K562 (cell line): ENCODE results near the gene ERN1. TPM values are rescaled to one million over a fixed set of nuclear protein-coding genes. Genes with fewer than 3 reads are reported as not detected.

Experiments used
- ATAC-seq: fragments of 200-7000 bp; cut with Tn5 transposase; 3 replicates; pipeline ENCODE4 v1.9.1; 2020; ENCODE audit warnings: moderate library complexity
- BruUV-seq: library from RNA; stranded (reverse); fragments of 400-500 nt; replicated peaks from 2 replicates; lab custom pipeline; 2021; lab: Mats Ljungman, UMichigan
- CTCF ChIA-PET: fragments of 300-600 bp; formaldehyde crosslinking; extraction: SDS; loops from one replicate; lab custom pipeline; 2021; ENCODE audit warnings: low intra/inter-chr PET ratio; lab: Yijun Ruan, JAX
- POLR2A ChIA-PET: fragments of 300-600, 350-650 bp; sonication (Branson Sonifier 250); formaldehyde crosslinking; extraction: SDS; loops from one replicate; lab custom pipeline; 2021; ENCODE audit warnings: antibody characterized with exemption, inconsistent platforms; lab: Yijun Ruan, JAX
- DNase-seq, 4 experiments: peaks; one replicate each; pipeline versions ENCODE4 v3.0.0 to v3.0.0-alpha.2; 2011 to 2018; ENCODE audit warnings: low spot score in 3 of 4, mixed read lengths in 3 of 4; ENCODE audit errors: extremely low read depth in 1 of 4
- FAIRE-seq: peaks from 2 replicates; lab custom pipeline; 2011; peaks lifted over from hg19 to GRCh38; lab: Jason Lieb, UNC
- H2AFZ ChIP-seq: 2 replicates; pipeline ENCODE4 v1.6.0; 2011; ENCODE audit warnings: low read depth, low read length, control low read depth, inconsistent platforms
- H3K27ac ChIP-seq: fragments of 200-600 bp; 3 replicates; pipeline ENCODE4 v1.8.0; 2011; ENCODE audit warnings: low read depth, mild to moderate bottlenecking, control low read depth, inconsistent platforms, low read length, moderate library complexity, mixed read lengths; ENCODE audit errors: extremely low read depth
- H3K27me3 ChIP-seq, 2 experiments: fragments of 300-600 bp in 1 of 2; 2 replicates in 1 of 2; 3 replicates in 1 of 2; pipeline versions ENCODE4 v1.6.0 to v1.8.0; 2011; ENCODE audit warnings: inconsistent platforms in 2 of 2, low read length in 2 of 2, mild to moderate bottlenecking in 1 of 2, mixed read lengths in 1 of 2, moderate library complexity in 1 of 2; ENCODE audit not compliant: control insufficient read depth in 2 of 2, insufficient read depth in 2 of 2
- H3K36me3 ChIP-seq: fragments of 300-600 bp; 3 replicates; pipeline ENCODE4 v1.8.0; 2011; ENCODE audit warnings: mild to moderate bottlenecking, low read length, inconsistent platforms; ENCODE audit not compliant: control insufficient read depth, insufficient read depth
- H3K4me1 ChIP-seq, 2 experiments: fragments of 200-600 bp in 1 of 2; replicated peaks in 1 of 2; 2 replicates in 1 of 2; 3 replicates in 1 of 2; pipeline versions ENCODE4 v1.5.1 to v1.8.0; 2011; ENCODE audit warnings: inconsistent platforms in 2 of 2, low read length in 2 of 2, mild to moderate bottlenecking in 1 of 2, mixed read lengths in 1 of 2, moderate library complexity in 1 of 2; ENCODE audit not compliant: control insufficient read depth in 2 of 2, insufficient read depth in 2 of 2
- H3K4me2 ChIP-seq: 2 replicates; pipeline ENCODE4 v1.6.1; 2011; ENCODE audit warnings: low read length, control low read depth, inconsistent platforms, mixed read lengths; ENCODE audit not compliant: insufficient read depth
- H3K4me3 ChIP-seq: fragments of 200-600 bp; sonication (generic), shearing (Covaris generic); 2 replicates; pipeline ENCODE4 v1.5.1; 2016; ENCODE audit warnings: control low read depth, inconsistent platforms
- H3K79me2 ChIP-seq: fragments of 200-600 bp; 3 replicates; pipeline ENCODE4 v1.8.0; 2011; ENCODE audit warnings: low read length, inconsistent platforms; ENCODE audit not compliant: control insufficient read depth, insufficient read depth
- H3K9ac ChIP-seq, 2 experiments: 2 replicates each; pipeline versions ENCODE4 v1.6.0 to v1.6.1; 2011; ENCODE audit warnings: low read depth in 2 of 2, low read length in 2 of 2, control low read depth in 1 of 2, inconsistent platforms in 1 of 2, mild to moderate bottlenecking in 1 of 2, mixed read lengths in 1 of 2; ENCODE audit not compliant: insufficient read depth in 1 of 2
- H3K9me1 ChIP-seq: one replicate; pipeline ENCODE4 v1.6.0; 2011; ENCODE audit warnings: inconsistent platforms, mild to moderate bottlenecking, low read length, moderate library complexity; ENCODE audit not compliant: control insufficient read depth, insufficient read depth
- H3K9me3 ChIP-seq: replicated peaks from 2 replicates; pipeline ENCODE4 v1.5.1; 2011; ENCODE audit warnings: low read depth, low read length, inconsistent platforms; ENCODE audit not compliant: control insufficient read depth, insufficient read depth
- H4K20me1 ChIP-seq: replicated peaks from 2 replicates; pipeline ENCODE4 v1.6.1; 2011; ENCODE audit warnings: low read length, inconsistent platforms, mixed read lengths; ENCODE audit not compliant: control insufficient read depth, insufficient read depth
- AFF4 ChIP-seq: sonication (generic); formaldehyde crosslinking; IDR thresholded peaks from 2 replicates; pipeline ENCODE4 v1.8.0; 2023; ENCODE audit warnings: mild to moderate bottlenecking, missing genetic modification reagents
- ETV1 ChIP-seq: fragments of 450-650 bp; conservative IDR thresholded peaks from 2 replicates; pipeline ENCODE4 v1.6.1; 2016; ENCODE audit warnings: missing genetic modification characterization, control low read depth, low read depth, missing compliant biosample characterization
- GTF2B ChIP-seq: IDR thresholded peaks from 2 replicates; pipeline ENCODE4 v1.6.1; 2011; ENCODE audit not compliant: insufficient read length; ENCODE audit errors: extremely low read depth
- KDM5B ChIP-seq: fragments of 200-600 bp; sonication (generic); IDR thresholded peaks from 2 replicates; pipeline ENCODE4 v1.6.1; 2012; ENCODE audit warnings: low read depth, mild to moderate bottlenecking, moderate library complexity, low read length, control low read depth, inconsistent platforms; ENCODE audit not compliant: insufficient replicate concordance
- LCOR ChIP-seq: sonication (generic); formaldehyde crosslinking; IDR thresholded peaks from 2 replicates; pipeline ENCODE4 v1.8.0; 2022; ENCODE audit warnings: mild to moderate bottlenecking, missing genetic modification reagents
- MBD2 ChIP-seq: sonication (generic); IDR thresholded peaks from 2 replicates; pipeline ENCODE4 v1.6.1; 2016; ENCODE audit warnings: low read depth, borderline replicate concordance
- MIER1 ChIP-seq: fragments of 450-650 bp; IDR thresholded peaks from 2 replicates; pipeline ENCODE4 v1.6.1; 2016; ENCODE audit warnings: antibody characterized with exemption, mild to moderate bottlenecking, low read depth
- POLR2G ChIP-seq: fragments of 200-400 bp; formaldehyde crosslinking; IDR thresholded peaks from 2 replicates; pipeline ENCODE4 v1.6.1; 2017; ENCODE audit warnings: low read depth, mild to moderate bottlenecking, antibody characterized with exemption, low read length, moderate library complexity
- RB1 ChIP-seq: fragments of 450-650 bp; IDR thresholded peaks from 2 replicates; pipeline ENCODE4 v1.6.1; 2017; ENCODE audit warnings: low read depth, mild to moderate bottlenecking
- RBFOX2 ChIP-seq: fragments of 200-400 bp; formaldehyde crosslinking; IDR thresholded peaks from 2 replicates; pipeline ENCODE4 v1.6.1; 2017; ENCODE audit warnings: low read depth, mild to moderate bottlenecking, low read length, moderate library complexity
- XRCC4 ChIP-seq: IDR thresholded peaks from one replicate; pipeline ENCODE4 v1.6.1; 2011; ENCODE audit not compliant: insufficient read depth, insufficient read length; ENCODE audit errors: extremely low read depth
- WGBS: fragments of 100-300 bp; shearing (Covaris generic); methylation state at CpG from one replicate; pipeline ENCODE4 v1.1.6; 2016; ENCODE audit warnings: low coverage, mixed read lengths; ENCODE audit not compliant: insufficient coverage; ENCODE audit errors: missing lambda C conversion rate; 5-methylcytosine and 5-hydroxymethylcytosine counted together
- in situ Hi-C: fragments of 300-500 bp; cut with MboI; formaldehyde crosslinking; loops from 4 replicates; pipeline ENCODE4 v1.15.0; 2018; ENCODE audit warnings: inconsistent platforms, mixed read lengths
- intact Hi-C: fragments of 100-400 bp; cut with micrococcal nuclease; formaldehyde crosslinking; loops from 2 replicates; pipeline ENCODE4 v1.14.2; 2022
- polyA plus RNA-seq, 8 experiments: library from polyadenylated mRNA; depleted of rRNA in 4 of 8; stranded (reverse) in 5 of 8; unstranded in 3 of 8; fragments of >200 nt; fragmentation: Nextera tagmentation in 2 of 8; fragmentation: Illumina TruSeq in 1 of 8; extraction: Ambion mirVana in 2 of 8; extraction: Trizol in 1 of 8; gene quantifications; 2 replicates each; pipeline versions ENCODE4 v1.2.1 to v1.2.3, GENCODE V29; 2011 to 2014; ENCODE audit warnings: inconsistent platforms in 1 of 8, missing spikeins in 1 of 8
- total RNA-seq, 7 experiments: library from RNA; depleted of rRNA in 6 of 7; stranded (reverse); fragments of >200 nt in 6 of 7; fragmentation: Illumina TruSeq in 2 of 7; extraction: Trizol in 2 of 7; gene quantifications; 2 replicates each; pipeline versions ENCODE4 v1.2.1 to v1.2.3, GENCODE V29; 2011 to 2021; ENCODE audit warnings: low replicate concordance in 1 of 7

The ERN1 gene
- total and polyA plus RNA-seq, 9 of the 15 experiments (the other 6 are each of a cell fraction or from before 2014, with no cell fraction given) = 2.1 to 22.5 (median 7.3) TPM

- H3K4me1 ChIP-seq = peaks cover 19 to 64% of the 10 kb centered on the region in 2 experiments
- no peaks in the 10 kb centered on the region for H3K27me3 ChIP-seq
- WGBS = 74% methylated on average over 17 of the region's 19 CpGs
- H3K9me3 ChIP-seq = no peaks in the 10 kb centered on the region
- ATAC-seq = no peak
- no peak overlapping the region for H2AFZ ChIP-seq
- H3K4me3 ChIP-seq = peak overlapping the region; percentile 44
- H3K36me3 ChIP-seq = peaks cover 31% of the 10 kb centered on the region
- no TSS peak for BruUV-seq
- CTCF ChIA-PET = no interaction called here
- H3K27ac ChIP-seq = peak overlapping the region; percentile 7; the same call in 1 of the 3 replicates
- no peaks in the 10 kb centered on the region for H3K9me1 ChIP-seq
- no peaks in the 10 kb centered on the region for H4K20me1 ChIP-seq
- POLR2A ChIA-PET = interaction anchor here (0.5 to 3.6 kb wide), 9 partner anchors 15 to 226 kb away, joined by 3 to 24 read pairs (median 3); no protein-coding TSS in a partner anchor
- peak overlapping the region; percentile 83 to 93 for H3K9ac ChIP-seq
- in situ Hi-C loops (no loop called here), intact Hi-C loops (no loop called here)
- FAIRE-seq = no peak
- H3K4me2 ChIP-seq = peak overlapping the region; percentile 87
- peaks cover 22% of the 10 kb centered on the region for H3K79me2 ChIP-seq
- DNase-seq = peak in 1 of 4 experiments; percentile 5
- no peak for TF ChIP-seq RB1
- TF ChIP-seq AFF4 = 0 out of 2 replicates have a peak, but pooled peaks have one; percentile 25
- TF ChIP-seq RBFOX2 = peak; percentile 58
- no peak for TF ChIP-seq ETV1 (tag)
- no peak for TF ChIP-seq MIER1
- TF ChIP-seq MBD2 = no peak
- TF ChIP-seq POLR2G = peak; percentile 44; the same call in 1 of the 2 replicates
- TF ChIP-seq KDM5B = peak; percentile 3
- TF ChIP-seq XRCC4 = no peak
- no peak for TF ChIP-seq GTF2B
- no peak for TF ChIP-seq LCOR (CRISPR knock-in tag)
These were observed 124.8 kb downstream of the ERN1 start for GRCh38 chr17:64004903-64005733.
